ENCODE measurements around the gene KIF26B.

Gene KIF26B

GRCh38 chr1:245495681-245496080 is 340.9 kb downstream of the KIF26B start:
- Histone ChIP-seq H3K4me1 (ENCODE audit: insufficient read depth, low read length, poor library complexity, severe bottlenecking) (no peaks in the 10 kb centered on the region), H4K20me1 (ENCODE audit: insufficient read depth, low read length, poor library complexity, severe bottlenecking) (no peaks in the 10 kb centered on the region), H3F3A (ENCODE audit: low read depth) (no peaks in the 10 kb centered on the region), H3K4me3 (ENCODE audit: low read length, poor library complexity, severe bottlenecking) (no peak overlapping the region), H3K4me2 (ENCODE audit: low read depth, low read length, poor library complexity, severe bottlenecking) (no peak overlapping the region), H3K79me2 (ENCODE audit: insufficient read depth, low read length) (no peaks in the 10 kb centered on the region), H3K9me2 (replicated peaks; ENCODE audit: low read depth, low read length) (no peaks in the 10 kb centered on the region), H3K9me3 (ENCODE audit: insufficient read depth, low read depth, low read length) (no peaks in the 10 kb centered on the region), H3K36me3 (ENCODE audit: insufficient read depth, low read length) (no peaks in the 10 kb centered on the region), H2AFZ (ENCODE audit: low read length) (no peak overlapping the region), H3K27me3 (ENCODE audit: insufficient read depth, low read length, poor library complexity, severe bottlenecking) (no peaks in the 10 kb centered on the region), H3K9ac (ENCODE audit: low read depth, low read length, poor library complexity, severe bottlenecking) (no peak overlapping the region)
- no peak for TF ChIP-seq EZH2phosphoT487 (IDR thresholded peaks at IDR 0.05; ENCODE audit: borderline replicate concordance)
- no peak for TF ChIP-seq CTCF (conservative IDR thresholded peaks at IDR 0.05; ENCODE audit: low read length)

GRCh38 chr1:245500546-245500945 is 345.8 kb downstream of the KIF26B start:
- Histone ChIP-seq H3K4me3 (ENCODE audit: low read length, poor library complexity, severe bottlenecking) (no peak overlapping the region), H3F3A (ENCODE audit: low read depth) (no peaks in the 10 kb centered on the region), H3K4me1 (ENCODE audit: insufficient read depth, low read length, poor library complexity, severe bottlenecking) (no peaks in the 10 kb centered on the region), H3K9me3 (ENCODE audit: insufficient read depth, low read depth, low read length) (no peaks in the 10 kb centered on the region), H3K27me3 (ENCODE audit: insufficient read depth, low read length, poor library complexity, severe bottlenecking) (no peaks in the 10 kb centered on the region), H3K9ac (ENCODE audit: low read depth, low read length, poor library complexity, severe bottlenecking) (no peak overlapping the region), H3K79me2 (ENCODE audit: insufficient read depth, low read length) (no peaks in the 10 kb centered on the region), H3K9me2 (replicated peaks; ENCODE audit: low read depth, low read length) (no peaks in the 10 kb centered on the region), H4K20me1 (ENCODE audit: insufficient read depth, low read length, poor library complexity, severe bottlenecking) (no peaks in the 10 kb centered on the region), H3K4me2 (ENCODE audit: low read depth, low read length, poor library complexity, severe bottlenecking) (no peak overlapping the region), H2AFZ (ENCODE audit: low read length) (no peak overlapping the region), H3K36me3 (ENCODE audit: insufficient read depth, low read length) (no peaks in the 10 kb centered on the region)
- no peak for TF ChIP-seq CTCF (conservative IDR thresholded peaks at IDR 0.05; ENCODE audit: low read length)
- no peak for TF ChIP-seq EZH2phosphoT487 (IDR thresholded peaks at IDR 0.05; ENCODE audit: borderline replicate concordance)

- H4K20me1 ChIP-seq (ENCODE audit: insufficient read depth, low read length, poor library complexity, severe bottlenecking): no peaks in the 10 kb centered on the region
- H2AFZ ChIP-seq (ENCODE audit: low read length): no peak overlapping the region
- no peaks in the 10 kb centered on the region for H3F3A ChIP-seq (ENCODE audit: low read depth)
- H3K4me3 ChIP-seq (ENCODE audit: low read length, poor library complexity, severe bottlenecking): no peak overlapping the region
- TF ChIP-seq EZH2phosphoT487 (IDR thresholded peaks at IDR 0.05; ENCODE audit: borderline replicate concordance) (no peak), CTCF (conservative IDR thresholded peaks at IDR 0.05; ENCODE audit: low read length) (no peak)
- H3K9me3 ChIP-seq (ENCODE audit: insufficient read depth, low read depth, low read length): no peaks in the 10 kb centered on the region
- H3K27me3 ChIP-seq (ENCODE audit: insufficient read depth, low read length, poor library complexity, severe bottlenecking): no peaks in the 10 kb centered on the region
- H3K9me2 ChIP-seq (replicated peaks; ENCODE audit: low read depth, low read length): no peaks in the 10 kb centered on the region
- H3K79me2 ChIP-seq (ENCODE audit: insufficient read depth, low read length): no peaks in the 10 kb centered on the region
- no peak overlapping the region for H3K9ac ChIP-seq (ENCODE audit: low read depth, low read length, poor library complexity, severe bottlenecking)
- no peak overlapping the region for H3K4me2 ChIP-seq (ENCODE audit: low read depth, low read length, poor library complexity, severe bottlenecking)
- no peaks in the 10 kb centered on the region for H3K36me3 ChIP-seq (ENCODE audit: insufficient read depth, low read length)
- H3K4me1 ChIP-seq (ENCODE audit: insufficient read depth, low read length, poor library complexity, severe bottlenecking): no peaks in the 10 kb centered on the region
These were observed 346.8 kb downstream of the KIF26B start for GRCh38 chr1:245501633-245502032.

All from Loucy (cell line).